GM21528 (cell line): ENCODE measurements around the gene NPIPB8.
"Not testable (repeated sequence)": the region's sequence is repeated elsewhere in the genome, so short reads cannot be mapped to it uniquely, and the experiment has no call there.

Experiments used
- ATAC-seq: cut with Tn5 transposase; IDR thresholded peaks from one replicate; pipeline ENCODE4 v1.9.1; 2021; ENCODE audit warnings: mild to moderate bottlenecking, moderate library complexity; ENCODE audit not compliant: unreplicated experiment, low FRiP score

The NPIPB8 gene

DNA sequence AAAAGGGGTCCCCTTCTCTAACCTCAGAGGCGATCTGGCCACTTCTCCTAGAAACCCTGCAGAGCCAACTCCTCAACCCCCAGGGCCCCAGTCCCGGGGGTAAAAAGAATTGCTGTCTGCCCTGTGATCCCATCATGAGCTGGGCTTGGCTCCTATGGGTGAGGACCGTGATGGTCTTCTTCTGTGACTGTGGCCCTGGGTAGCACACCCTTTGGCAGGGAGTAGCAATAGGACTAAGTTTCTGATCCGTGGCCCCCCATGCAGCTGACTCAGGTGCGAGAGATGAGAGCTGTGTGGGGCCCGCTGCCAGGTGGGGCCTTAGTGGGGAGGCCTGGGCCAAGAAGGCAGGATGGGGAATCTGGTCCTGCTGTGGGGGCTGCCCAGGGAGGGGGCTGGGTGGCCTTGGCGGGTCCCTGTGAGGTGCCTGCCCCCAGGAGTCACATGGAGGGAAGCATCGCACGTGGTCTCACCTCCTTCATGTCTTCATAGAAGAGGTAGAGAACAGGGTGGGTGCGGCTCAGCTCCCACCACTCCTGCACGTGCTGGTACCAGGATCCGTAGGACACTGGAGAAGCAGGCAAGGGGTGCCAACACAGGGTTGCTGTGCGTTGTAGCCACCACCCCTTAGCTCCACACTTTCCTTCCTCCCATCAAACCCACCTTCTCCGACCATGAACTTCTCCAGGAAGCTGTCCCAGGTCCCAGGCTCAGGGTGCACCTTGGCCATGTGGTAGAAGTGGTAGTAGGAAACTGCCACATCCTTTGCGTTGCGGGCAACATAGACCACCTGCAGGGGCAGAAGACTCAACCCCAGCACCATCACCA is 31.4 kb upstream of the NPIPB8 start:
- ATAC-seq = no peak

GRCh38 chr16:28607116-28607623 is 30.7 kb upstream of the NPIPB8 start:
- no peak for ATAC-seq

DNA sequence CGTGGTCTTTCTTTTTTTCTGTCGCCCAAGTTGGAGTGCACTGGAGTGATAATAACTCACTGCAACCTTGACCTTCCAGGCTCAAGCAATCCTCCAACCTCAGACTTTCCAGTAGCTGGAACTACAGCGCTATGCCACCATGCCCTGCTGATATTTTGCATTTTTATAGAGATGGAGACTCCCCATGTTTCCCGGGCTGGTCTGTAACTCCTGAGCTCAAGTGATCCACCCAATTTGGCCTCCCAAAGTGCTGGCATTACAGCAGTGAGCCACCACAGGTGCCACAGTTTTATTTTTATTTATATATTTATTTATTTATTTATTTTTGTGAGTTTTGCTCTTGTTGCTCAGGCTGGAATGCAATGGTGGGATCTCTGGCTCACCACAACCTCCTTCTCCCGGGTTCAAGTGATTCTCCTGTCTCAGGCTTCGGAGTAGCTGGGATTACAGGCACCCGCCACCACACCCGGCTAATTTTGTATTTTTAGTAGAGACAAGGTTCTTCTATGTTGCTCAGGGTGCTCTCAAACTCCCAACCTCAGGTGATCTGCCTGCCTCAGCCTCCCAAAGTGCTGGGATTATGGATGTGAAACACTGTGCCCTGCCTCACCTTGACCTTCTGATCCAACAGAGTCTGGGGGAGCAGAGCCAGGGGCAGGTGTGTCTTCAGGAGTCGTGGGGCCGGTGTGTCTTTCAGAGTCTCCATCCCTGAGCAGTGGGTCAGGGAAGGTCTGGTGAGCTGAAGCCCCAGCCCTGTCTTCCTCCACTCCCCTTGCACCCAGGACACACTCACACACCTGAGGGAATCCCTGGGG is 30.0 kb upstream of the NPIPB8 start:
- not testable (repeated sequence) for ATAC-seq

DNA sequence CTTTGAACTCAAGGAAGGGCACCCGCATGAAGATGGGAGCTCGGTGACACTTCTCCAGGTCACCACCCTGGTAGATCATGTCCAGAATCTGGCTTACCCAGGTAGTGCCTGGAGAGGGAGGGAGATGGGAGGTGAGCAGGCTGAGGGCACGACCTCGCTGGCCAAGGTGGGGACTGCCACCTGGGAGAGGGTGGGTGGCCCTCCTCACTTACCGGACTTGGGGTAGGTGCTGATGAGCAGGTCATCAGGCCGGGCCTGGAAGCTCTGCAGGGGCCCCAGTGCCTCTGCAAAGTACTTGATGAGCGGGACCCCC is 29.4 kb upstream of the NPIPB8 start:
- ATAC-seq = not testable (repeated sequence)

GRCh38 chr16:28608867-28609596 is 28.8 kb upstream of the NPIPB8 start:
- ATAC-seq = not testable (repeated sequence)

GRCh38 chr16:28609631-28610594 is 28.0 kb upstream of the NPIPB8 start, which contains the start of gene SULT1A1:
TSS of gene SULT1A1 (minus strand) at chr16:28610044. CDS start at chr16:28608855, 1,189 bp downstream.
- ATAC-seq = no peak

DNA sequence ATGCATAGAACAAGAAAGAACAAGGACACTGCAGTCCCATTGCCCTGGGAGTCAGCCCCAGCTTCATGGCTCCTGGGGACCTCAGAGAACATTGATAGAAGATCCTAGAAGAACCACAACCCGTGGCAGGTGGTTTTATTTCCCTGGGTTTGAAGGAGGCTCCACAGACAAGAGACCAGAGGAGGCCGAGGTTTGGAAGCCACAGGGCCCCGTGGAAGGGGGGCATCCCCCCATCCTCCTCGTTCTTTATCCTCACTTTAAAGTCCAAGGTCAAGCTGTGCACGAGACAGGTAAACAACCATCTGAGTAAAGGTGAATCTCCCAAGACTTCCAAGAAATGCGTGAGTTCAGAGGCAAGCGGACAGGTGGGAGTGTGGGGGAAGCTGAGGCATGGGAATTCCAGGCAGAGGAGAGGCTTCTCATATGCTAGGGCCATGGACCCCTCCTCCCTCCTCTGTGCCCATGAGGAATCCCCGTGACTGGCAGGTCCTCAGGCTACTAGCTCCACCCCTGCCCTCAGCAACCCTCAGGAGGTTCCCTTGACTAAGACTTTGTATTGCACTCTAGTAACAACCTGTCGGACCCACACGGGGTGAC is 27.2 kb upstream of the NPIPB8 start:
- ATAC-seq = no peak

GRCh38 chr16:28612359-28613280 is 25.2 kb upstream of the NPIPB8 start:
- ATAC-seq = peak; percentile 52

DNA sequence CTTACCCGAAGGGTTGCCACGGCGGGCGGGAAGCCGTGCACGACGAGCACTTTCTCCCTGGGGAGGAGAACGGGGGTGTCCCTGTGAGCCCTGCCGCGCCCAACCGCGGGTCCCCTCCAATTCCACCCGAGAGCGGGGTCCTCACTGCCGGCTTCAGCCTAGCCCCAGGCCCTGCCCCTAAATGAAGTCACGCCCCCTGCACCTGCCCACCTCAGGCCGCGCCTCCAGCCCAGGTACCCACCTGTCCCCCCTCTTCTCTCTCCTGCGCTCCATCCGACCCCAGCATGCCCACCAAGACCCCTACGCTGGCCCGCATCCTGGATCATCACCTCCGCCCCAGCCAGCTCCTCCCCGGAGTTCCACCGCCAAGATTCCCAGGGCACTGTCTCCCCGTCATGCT is 24.0 kb upstream of the NPIPB8 start:
- not testable (repeated sequence) for ATAC-seq

- not testable (repeated sequence) for ATAC-seq
Observed at GRCh38 chr16:28614561-28614960, 23.3 kb upstream of the NPIPB8 start.

DNA sequence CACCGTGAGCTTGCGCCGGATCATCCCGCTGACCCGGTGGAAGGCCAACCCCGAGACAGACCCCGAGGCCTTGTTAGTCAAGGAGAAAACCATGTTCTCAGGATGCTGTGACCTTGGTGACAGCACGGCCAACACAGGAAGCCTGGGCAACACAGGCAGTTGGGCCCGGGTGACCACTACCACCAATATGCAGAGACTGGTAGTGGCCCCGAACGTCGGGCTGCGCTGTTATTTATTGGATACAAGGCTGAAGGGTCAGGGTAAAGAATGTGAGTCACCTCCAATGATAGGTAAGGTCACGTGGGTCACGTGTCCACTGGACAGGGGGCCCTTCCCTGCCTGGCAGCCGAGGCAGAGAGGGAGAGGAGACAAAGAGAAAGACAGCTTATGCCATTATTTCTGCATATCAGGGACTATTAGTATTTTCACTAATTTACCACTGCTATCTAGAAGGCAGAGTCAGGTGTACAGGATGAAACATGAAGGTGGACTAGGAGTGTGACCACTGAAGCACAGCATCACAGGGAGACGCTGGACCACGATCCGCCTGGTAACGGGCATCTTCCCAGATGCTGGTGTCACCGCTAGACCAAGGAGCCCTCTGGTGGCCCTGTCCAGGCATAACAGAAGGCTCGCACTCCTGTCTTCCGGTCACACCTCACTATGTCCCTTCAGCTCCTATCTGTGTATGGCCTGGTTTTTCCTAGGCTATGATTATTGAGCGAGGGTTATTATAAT is 22.2 kb upstream of the NPIPB8 start:
- not testable (repeated sequence) for ATAC-seq

DNA sequence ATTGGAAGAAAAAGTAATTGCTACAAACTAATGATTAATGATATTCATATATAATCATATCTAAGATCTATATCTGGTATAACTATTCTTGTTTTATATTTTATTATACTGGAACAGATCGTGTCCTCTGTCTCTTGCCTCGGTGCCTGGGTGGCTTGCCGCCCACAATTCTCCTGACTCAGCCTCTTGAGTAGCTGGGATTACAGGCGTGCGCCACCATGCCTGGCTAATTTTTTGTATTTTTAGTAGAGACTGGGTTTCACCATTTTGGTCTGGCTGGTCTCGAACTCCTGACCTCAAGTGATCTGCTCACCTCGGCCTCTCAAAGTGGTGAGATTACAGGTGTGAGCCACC is 21.7 kb upstream of the NPIPB8 start:
- not testable (repeated sequence) for ATAC-seq

DNA sequence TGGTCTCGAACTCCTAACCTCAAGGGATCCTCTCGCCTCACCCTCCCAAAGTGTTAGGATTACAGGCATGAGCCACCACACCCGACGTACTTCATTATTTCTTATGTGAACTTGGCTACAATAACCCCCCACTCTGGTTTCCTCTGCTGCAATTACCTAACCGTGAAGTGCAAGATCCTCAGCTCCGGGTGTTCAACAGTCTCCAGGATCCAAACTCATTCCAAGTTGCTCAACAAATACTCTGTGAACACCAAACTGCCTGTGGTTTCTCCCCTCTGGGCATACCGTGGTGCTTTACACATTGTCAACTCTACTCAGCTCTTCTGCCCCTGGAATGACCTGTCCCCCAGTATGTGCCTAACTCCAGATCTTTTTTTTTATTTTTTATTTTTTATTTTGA is 21.2 kb upstream of the NPIPB8 start:
- no peak for ATAC-seq

DNA sequence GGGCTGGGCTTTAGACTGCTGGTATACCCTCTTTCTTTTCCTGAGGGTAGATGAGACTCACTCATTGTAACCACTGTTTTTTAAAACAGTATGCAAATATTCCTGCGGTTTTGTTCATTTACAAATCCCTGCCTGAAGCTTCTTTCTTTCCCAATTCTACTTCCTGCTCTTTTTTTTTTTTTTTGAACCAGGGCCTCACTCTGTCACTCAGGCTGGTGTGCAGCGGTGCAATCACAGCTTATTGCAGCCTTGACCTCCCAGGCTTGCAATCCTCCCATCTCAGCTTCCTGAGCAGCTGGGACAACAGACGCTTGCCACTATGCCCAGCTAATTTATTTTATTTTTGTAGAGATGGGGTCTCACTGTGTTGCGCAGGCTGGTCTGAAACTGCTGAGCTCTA is 20.0 kb upstream of the NPIPB8 start:
- ATAC-seq = no peak

GRCh38 chr16:28620316-28620715 is 17.5 kb upstream of the NPIPB8 start:
- not testable (repeated sequence) for ATAC-seq

- no peak for ATAC-seq
Observed at GRCh38 chr16:28621481-28622155, 16.2 kb upstream of the NPIPB8 start.

GRCh38 chr16:28622532-28623171 is 15.2 kb upstream of the NPIPB8 start:
- not testable (repeated sequence) for ATAC-seq
